Effector memory CD4-positive, alpha-beta T cell (primary cell): Measurements from ENCODE around the gene HPCAL1.
"Not testable (repeated sequence)": the region's sequence is repeated elsewhere in the genome, so short reads cannot be mapped to it uniquely, and the experiment has no call there.

Source experiments
- DNase-seq, 3 donors: peaks; one replicate each; pipeline ENCODE4 v3.0.0-alpha.2; 2020
- H3K27ac ChIP-seq: 2 replicates; pipeline ENCODE4 v1.7.0; 2013; ENCODE audit warnings: mild to moderate bottlenecking, low read length, moderate library complexity; ENCODE audit not compliant: insufficient read depth, poor library complexity, severe bottlenecking
- H3K27me3 ChIP-seq: replicated peaks from 2 replicates; pipeline ENCODE4 v1.7.0; 2013; ENCODE audit warnings: mild to moderate bottlenecking, low read length; ENCODE audit not compliant: insufficient read depth, control insufficient read depth, poor library complexity, severe bottlenecking
- H3K36me3 ChIP-seq: 2 replicates; pipeline ENCODE4 v1.7.0; 2013; ENCODE audit warnings: mild to moderate bottlenecking, low read length, moderate library complexity; ENCODE audit not compliant: control insufficient read depth, insufficient read depth
- H3K4me1 ChIP-seq: 2 replicates; pipeline ENCODE4 v1.7.0; 2013; ENCODE audit warnings: low read length, mild to moderate bottlenecking; ENCODE audit not compliant: control insufficient read depth, insufficient read depth, poor library complexity, severe bottlenecking
- H3K4me3 ChIP-seq: 2 replicates; pipeline ENCODE4 v1.7.0; 2013; ENCODE audit warnings: low read length, low read depth, mild to moderate bottlenecking; ENCODE audit not compliant: insufficient read depth, poor library complexity, severe bottlenecking
- H3K9me3 ChIP-seq: 2 replicates; pipeline ENCODE4 v1.7.0; 2013; ENCODE audit warnings: mild to moderate bottlenecking, low read length, moderate library complexity; ENCODE audit not compliant: control insufficient read depth

HPCAL1 gene

GRCh38 chr2:10285191-10285555, 17.5 kb upstream of the HPCAL1 start:
- H3K27ac ChIP-seq: no peak overlapping the region
- no peak overlapping the region for H3K4me3 ChIP-seq
- H3K36me3 ChIP-seq: no peaks in the 10 kb centered on the region
- no peaks in the 10 kb centered on the region for H3K9me3 ChIP-seq
- H3K27me3 ChIP-seq: no peaks in the 10 kb centered on the region
- H3K4me1 ChIP-seq: no peaks in the 10 kb centered on the region
- no peak for DNase-seq

- no peak for DNase-seq
- Histone ChIP-seq H3K9me3 (no peaks in the 10 kb centered on the region), H3K36me3 (no peaks in the 10 kb centered on the region), H3K4me3 (no peak overlapping the region), H3K4me1 (no peaks in the 10 kb centered on the region), H3K27me3 (no peaks in the 10 kb centered on the region), H3K27ac (no peak overlapping the region)
Measured at GRCh38 chr2:10285556-10286198, 17.0 kb upstream of the HPCAL1 start.

DNA sequence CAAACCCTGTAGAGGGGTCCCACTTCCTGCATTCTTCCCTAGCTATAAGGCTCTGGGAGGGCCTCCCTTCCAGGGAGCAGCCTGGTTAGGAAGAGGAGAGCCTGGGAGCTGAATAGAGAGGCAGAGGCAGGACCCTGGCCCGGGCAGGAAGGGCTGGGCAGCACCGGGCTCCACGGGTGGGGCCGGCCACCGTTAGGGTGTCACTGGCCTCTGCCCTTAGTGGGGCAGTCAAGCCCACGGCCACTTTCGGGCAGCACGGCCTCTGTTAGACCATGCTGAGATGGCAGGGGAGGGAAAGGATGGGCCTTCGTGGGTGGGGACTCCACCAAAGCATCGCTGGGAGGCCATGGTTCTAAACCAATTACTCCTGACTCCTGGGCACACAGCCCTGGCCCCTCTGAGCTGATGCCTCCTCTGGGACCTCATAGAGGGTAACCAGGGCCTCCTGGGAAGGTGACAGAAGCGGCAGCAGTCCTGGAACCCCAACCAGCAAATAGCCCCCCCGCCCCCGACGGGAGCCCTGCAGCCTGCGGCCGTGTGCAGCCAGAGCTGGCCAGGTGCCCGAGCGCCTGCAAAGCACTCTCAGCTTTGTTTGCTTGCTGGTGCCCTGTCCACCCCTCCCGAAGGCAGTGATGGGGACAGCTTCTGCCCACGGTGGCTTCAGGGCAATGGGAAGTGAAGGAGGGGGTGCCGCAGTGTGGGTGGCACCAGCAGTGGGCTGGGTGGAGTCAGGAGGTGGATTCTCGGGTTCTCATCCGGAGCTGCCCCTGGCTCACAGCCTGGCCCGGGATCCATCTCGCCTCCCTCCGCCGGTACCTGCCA, 16.3 kb upstream of the HPCAL1 start:
- no peak for DNase-seq
- Histone ChIP-seq H3K4me1 (no peaks in the 10 kb centered on the region), H3K4me3 (no peak overlapping the region), H3K36me3 (no peaks in the 10 kb centered on the region), H3K9me3 (no peaks in the 10 kb centered on the region), H3K27me3 (no peaks in the 10 kb centered on the region), H3K27ac (no peak overlapping the region)

DNA sequence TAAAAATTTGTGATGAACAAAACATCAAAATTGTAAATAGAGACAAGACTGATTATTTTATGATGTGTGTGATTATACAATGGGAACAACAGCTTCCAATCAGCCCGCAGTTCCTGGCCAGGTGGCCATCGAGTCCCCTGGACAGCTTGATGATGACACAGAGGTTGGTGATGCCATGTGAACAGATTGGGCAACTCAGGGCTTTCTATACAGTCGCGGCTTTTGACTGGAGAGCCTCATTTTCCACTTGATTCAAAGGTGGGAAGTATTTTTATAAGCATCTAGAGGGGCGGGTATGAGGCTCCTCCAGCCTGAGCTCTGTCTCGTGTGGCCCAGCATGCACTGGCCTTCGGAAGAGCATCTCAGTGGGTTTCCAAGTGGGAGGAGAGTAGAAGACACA, 14.9 kb upstream of the HPCAL1 start:
- Histone ChIP-seq H3K4me1 (no peaks in the 10 kb centered on the region), H3K27me3 (no peaks in the 10 kb centered on the region), H3K36me3 (no peaks in the 10 kb centered on the region), H3K9me3 (no peaks in the 10 kb centered on the region), H3K4me3 (no peak overlapping the region), H3K27ac (no peak overlapping the region)
- DNase-seq: no peak

- H3K27ac ChIP-seq: no peak overlapping the region
- no peaks in the 10 kb centered on the region for H3K36me3 ChIP-seq
- no peaks in the 10 kb centered on the region for H3K4me1 ChIP-seq
- no peak overlapping the region for H3K4me3 ChIP-seq
- H3K9me3 ChIP-seq: no peaks in the 10 kb centered on the region
- DNase-seq: no peak
- no peaks in the 10 kb centered on the region for H3K27me3 ChIP-seq
Measured at GRCh38 chr2:10288606-10289005, 14.1 kb upstream of the HPCAL1 start.

DNA sequence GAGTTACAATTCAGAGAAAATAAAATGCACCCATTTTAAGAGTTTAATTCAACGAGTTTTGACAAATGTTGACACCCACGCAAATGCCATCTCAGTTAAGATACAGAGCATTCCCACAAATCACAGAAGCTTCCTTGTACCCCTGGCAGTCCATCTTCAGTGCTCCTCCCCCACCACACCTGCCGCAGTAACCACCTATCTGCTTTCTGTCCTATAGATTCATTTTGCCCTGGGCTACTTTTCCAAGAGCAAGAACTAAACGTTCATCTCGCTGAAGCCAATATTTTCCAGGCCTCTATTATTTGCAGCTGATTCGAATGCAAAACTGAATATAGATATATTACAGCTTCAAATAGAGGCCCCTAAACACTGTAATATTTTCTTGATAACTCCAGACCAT, 13.4 kb upstream of the HPCAL1 start:
- Histone ChIP-seq H3K9me3 (no peaks in the 10 kb centered on the region), H3K27ac (no peak overlapping the region), H3K4me1 (no peaks in the 10 kb centered on the region)

DNA sequence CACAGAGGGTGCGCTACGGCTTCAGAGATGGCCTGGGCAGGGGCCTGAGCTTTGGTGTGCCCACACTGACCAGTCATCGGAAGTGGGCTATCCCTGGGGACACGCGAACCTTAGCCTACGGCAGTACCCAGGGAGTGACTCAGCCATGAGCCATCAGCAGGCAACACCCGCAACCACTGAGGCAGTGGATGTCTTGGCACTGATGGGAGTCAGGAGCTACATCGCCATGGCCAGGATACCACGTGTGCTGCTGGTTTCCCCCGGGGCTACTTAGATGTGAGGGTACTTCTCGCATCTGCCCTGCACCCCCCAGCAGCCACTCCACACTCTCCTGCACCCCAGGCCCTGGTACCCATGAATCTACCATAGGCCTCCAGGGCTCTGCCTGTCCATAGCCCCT, 12.8 kb upstream of the HPCAL1 start:
- H3K27ac ChIP-seq: no peak overlapping the region
- no peaks in the 10 kb centered on the region for H3K9me3 ChIP-seq
- H3K36me3 ChIP-seq: no peaks in the 10 kb centered on the region
- no peak overlapping the region for H3K4me3 ChIP-seq
- no peak for DNase-seq
- no peaks in the 10 kb centered on the region for H3K27me3 ChIP-seq
- no peaks in the 10 kb centered on the region for H3K4me1 ChIP-seq

More for the DNA sequence above, 13.4 kb upstream of the HPCAL1 start:
- H3K4me3 ChIP-seq: no peak overlapping the region
- H3K36me3 ChIP-seq: no peaks in the 10 kb centered on the region
- no peaks in the 10 kb centered on the region for H3K27me3 ChIP-seq
- no peak for DNase-seq

DNA sequence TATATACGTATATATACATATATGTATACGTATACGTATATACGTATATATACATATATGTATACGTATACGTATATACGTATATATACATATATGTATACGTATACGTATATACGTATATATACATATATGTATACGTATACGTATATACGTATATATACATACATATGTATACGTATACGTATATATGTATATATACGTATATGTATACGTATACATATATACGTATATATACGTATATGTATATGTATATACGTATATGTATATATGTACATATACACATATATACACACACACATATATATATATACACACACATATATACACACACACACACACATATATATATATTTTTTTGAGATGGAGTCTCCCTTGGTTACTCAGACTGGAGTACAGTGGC, 11.3 kb upstream of the HPCAL1 start:
- DNase-seq, H3K4me3 ChIP-seq, H3K4me1 ChIP-seq, H3K9me3 ChIP-seq, H3K36me3 ChIP-seq, H3K27me3 ChIP-seq, H3K27ac ChIP-seq: not testable (repeated sequence)

- H3K9me3 ChIP-seq: no peaks in the 10 kb centered on the region
- H3K36me3 ChIP-seq: no peaks in the 10 kb centered on the region
- H3K27ac ChIP-seq: no peak overlapping the region
- DNase-seq: no peak
- no peak overlapping the region for H3K4me3 ChIP-seq
- H3K27me3 ChIP-seq: no peaks in the 10 kb centered on the region
- H3K4me1 ChIP-seq: no peaks in the 10 kb centered on the region
Measured at GRCh38 chr2:10292033-10292432, 10.7 kb upstream of the HPCAL1 start.

DNA sequence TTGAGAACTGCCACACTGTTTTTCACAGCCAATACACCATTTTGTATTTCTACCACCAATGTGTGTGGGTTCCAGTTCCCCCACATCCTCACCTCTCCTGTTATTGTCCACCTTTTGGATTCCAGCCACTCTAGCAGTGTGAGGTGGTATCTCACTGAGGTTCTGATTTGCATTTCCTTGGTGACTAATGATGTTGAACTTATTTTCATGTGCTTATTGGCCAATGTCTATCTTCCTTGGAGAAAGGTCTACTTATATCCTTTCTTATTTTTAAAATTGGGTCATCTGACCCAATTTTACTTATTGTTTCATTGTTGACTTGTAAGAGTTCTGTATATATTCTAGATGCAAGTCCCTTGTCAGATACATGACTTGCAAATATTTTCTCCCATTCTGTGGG, 9.1 kb upstream of the HPCAL1 start:
- Histone ChIP-seq H3K27ac (no peak overlapping the region), H3K36me3 (no peaks in the 10 kb centered on the region), H3K4me1 (peaks cover 10% of the 10 kb centered on the region), H3K4me3 (no peak overlapping the region), H3K27me3 (no peaks in the 10 kb centered on the region), H3K9me3 (no peaks in the 10 kb centered on the region)
- no peak for DNase-seq
